Measurements from ENCODE around the gene BCAS1.

BCAS1 gene

DNA sequence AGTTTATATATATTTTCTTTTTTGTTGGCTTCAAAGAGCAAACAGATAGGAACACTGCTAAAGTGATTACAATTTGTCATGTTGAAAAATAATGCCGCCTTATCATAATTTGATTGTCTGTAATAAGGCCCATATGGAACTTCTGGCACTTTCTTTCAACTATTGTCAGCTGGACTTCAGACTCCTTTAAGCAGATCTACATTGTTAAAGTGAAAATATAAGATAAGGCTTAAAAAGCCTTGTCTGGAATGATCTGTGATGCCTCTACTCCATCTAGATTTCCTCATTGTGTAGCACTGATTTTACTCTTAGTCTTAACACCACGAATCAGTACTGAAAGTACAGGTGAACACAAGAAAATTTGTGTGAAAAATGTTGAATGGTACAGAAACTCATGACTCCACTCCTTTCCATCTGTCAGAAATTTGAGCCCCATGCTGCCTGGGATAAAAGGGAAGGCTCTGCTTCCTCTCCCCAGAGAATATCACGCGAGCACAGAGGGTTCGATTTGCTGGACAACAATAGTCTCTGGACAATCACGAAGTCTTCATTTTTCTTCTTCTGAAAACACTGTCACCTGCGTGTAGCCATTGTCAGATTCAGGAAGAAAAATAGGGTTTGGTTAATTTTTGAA, 56.0 kb downstream of the BCAS1 start:
- no peaks in the 10 kb centered on the region for H3K9me3 ChIP-seq (ENCODE audit: control insufficient read depth, insufficient read depth, low read depth, low read length)
- POLR2A ChIA-PET: no interaction called here
- H3K27ac ChIP-seq (ENCODE audit: extremely low read depth, low read depth, low read length): no peak overlapping the region
- CTCF ChIA-PET: no interaction called here
- no peak overlapping the region for H3K4me3 ChIP-seq (ENCODE audit: low read depth, low read length)
- H3K36me3 ChIP-seq (ENCODE audit: control insufficient read depth in 2 of 2, insufficient read depth in 1 of 2, low read length in 2 of 2): no peaks in the 10 kb centered on the region
- no peaks in the 10 kb centered on the region for H3K4me1 ChIP-seq (ENCODE audit: control insufficient read depth, insufficient read depth, low read length)
- no peak for TF ChIP-seq TRIM28 (IDR thresholded peaks at IDR 0.05; ENCODE audit: borderline replicate concordance, low read length)
- TF ChIP-seq, protein P1, sequence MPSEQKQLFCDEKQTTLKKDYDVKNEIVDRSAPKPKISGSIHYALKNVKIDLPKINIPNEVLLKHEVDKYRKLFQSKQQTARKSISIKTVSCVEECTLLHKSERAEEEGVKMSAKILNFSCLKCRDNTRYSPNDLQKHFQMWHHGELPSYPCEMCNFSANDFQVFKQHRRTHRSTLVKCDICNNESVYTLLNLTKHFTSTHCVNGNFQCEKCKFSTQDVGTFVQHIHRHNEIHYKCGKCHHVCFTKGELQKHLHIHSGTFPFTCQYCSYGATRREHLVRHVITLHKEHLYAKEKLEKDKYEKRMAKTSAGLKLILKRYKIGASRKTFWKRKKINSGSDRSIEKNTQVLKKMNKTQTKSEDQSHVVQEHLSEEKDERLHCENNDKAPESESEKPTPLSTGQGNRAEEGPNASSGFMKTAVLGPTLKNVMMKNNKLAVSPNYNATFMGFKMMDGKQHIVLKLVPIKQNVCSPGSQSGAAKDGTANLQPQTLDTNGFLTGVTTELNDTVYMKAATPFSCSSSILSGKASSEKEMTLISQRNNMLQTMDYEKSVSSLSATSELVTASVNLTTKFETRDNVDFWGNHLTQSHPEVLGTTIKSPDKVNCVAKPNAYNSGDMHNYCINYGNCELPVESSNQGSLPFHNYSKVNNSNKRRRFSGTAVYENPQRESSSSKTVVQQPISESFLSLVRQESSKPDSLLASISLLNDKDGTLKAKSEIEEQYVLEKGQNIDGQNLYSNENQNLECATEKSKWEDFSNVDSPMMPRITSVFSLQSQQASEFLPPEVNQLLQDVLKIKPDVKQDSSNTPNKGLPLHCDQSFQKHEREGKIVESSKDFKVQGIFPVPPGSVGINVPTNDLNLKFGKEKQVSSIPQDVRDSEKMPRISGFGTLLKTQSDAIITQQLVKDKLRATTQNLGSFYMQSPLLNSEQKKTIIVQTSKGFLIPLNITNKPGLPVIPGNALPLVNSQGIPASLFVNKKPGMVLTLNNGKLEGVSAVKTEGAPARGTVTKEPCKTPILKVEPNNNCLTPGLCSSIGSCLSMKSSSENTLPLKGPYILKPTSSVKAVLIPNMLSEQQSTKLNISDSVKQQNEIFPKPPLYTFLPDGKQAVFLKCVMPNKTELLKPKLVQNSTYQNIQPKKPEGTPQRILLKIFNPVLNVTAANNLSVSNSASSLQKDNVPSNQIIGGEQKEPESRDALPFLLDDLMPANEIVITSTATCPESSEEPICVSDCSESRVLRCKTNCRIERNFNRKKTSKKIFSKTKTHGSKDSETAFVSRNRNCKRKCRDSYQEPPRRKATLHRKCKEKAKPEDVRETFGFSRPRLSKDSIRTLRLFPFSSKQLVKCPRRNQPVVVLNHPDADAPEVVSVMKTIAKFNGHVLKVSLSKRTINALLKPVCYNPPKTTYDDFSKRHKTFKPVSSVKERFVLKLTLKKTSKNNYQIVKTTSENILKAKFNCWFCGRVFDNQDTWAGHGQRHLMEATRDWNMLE (tag by site-specific recombination; conservative IDR thresholded peaks at IDR 0.05; ENCODE audit: low read depth): no peak
- TF ChIP-seq, protein P2, sequence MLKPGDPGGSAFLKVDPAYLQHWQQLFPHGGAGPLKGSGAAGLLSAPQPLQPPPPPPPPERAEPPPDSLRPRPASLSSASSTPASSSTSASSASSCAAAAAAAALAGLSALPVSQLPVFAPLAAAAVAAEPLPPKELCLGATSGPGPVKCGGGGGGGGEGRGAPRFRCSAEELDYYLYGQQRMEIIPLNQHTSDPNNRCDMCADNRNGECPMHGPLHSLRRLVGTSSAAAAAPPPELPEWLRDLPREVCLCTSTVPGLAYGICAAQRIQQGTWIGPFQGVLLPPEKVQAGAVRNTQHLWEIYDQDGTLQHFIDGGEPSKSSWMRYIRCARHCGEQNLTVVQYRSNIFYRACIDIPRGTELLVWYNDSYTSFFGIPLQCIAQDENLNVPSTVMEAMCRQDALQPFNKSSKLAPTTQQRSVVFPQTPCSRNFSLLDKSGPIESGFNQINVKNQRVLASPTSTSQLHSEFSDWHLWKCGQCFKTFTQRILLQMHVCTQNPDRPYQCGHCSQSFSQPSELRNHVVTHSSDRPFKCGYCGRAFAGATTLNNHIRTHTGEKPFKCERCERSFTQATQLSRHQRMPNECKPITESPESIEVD (tag by site-specific recombination; IDR thresholded peaks at IDR 0.05): no peak
- TF ChIP-seq ZNF785 (tag by site-specific recombination; IDR thresholded peaks at IDR 0.05): no peak
- TF ChIP-seq SCRT1 (tag by site-specific recombination; IDR thresholded peaks at IDR 0.05; ENCODE audit: borderline replicate concordance): no peak
- no peak for TF ChIP-seq ZNF626 (tag by site-specific recombination; IDR thresholded peaks at IDR 0.05)
- TF ChIP-seq ZNF112 (tag by site-specific recombination; IDR thresholded peaks at IDR 0.05): no peak
- TF ChIP-seq ZNF121 (tag by site-specific recombination; IDR thresholded peaks at IDR 0.05): no peak
- TF ChIP-seq, protein P3, sequence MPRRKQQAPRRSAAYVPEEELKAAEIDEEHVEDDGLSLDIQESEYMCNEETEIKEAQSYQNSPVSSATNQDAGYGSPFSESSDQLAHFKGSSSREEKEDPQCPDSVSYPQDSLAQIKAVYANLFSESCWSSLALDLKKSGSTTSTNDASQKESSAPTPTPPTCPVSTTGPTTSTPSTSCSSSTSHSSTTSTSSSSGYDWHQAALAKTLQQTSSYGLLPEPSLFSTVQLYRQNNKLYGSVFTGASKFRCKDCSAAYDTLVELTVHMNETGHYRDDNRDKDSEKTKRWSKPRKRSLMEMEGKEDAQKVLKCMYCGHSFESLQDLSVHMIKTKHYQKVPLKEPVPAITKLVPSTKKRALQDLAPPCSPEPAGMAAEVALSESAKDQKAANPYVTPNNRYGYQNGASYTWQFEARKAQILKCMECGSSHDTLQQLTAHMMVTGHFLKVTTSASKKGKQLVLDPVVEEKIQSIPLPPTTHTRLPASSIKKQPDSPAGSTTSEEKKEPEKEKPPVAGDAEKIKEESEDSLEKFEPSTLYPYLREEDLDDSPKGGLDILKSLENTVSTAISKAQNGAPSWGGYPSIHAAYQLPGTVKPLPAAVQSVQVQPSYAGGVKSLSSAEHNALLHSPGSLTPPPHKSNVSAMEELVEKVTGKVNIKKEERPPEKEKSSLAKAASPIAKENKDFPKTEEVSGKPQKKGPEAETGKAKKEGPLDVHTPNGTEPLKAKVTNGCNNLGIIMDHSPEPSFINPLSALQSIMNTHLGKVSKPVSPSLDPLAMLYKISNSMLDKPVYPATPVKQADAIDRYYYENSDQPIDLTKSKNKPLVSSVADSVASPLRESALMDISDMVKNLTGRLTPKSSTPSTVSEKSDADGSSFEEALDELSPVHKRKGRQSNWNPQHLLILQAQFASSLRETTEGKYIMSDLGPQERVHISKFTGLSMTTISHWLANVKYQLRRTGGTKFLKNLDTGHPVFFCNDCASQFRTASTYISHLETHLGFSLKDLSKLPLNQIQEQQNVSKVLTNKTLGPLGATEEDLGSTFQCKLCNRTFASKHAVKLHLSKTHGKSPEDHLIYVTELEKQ (tag by site-specific recombination; IDR thresholded peaks at IDR 0.05; ENCODE audit: borderline replicate concordance): no peak
- TF ChIP-seq ZFP41 (tag by site-specific recombination; IDR thresholded peaks at IDR 0.05; ENCODE audit: borderline replicate concordance): no peak
- TF ChIP-seq ZNF629 (tag by site-specific recombination; IDR thresholded peaks at IDR 0.05): no peak
- TF ChIP-seq, protein P4, sequence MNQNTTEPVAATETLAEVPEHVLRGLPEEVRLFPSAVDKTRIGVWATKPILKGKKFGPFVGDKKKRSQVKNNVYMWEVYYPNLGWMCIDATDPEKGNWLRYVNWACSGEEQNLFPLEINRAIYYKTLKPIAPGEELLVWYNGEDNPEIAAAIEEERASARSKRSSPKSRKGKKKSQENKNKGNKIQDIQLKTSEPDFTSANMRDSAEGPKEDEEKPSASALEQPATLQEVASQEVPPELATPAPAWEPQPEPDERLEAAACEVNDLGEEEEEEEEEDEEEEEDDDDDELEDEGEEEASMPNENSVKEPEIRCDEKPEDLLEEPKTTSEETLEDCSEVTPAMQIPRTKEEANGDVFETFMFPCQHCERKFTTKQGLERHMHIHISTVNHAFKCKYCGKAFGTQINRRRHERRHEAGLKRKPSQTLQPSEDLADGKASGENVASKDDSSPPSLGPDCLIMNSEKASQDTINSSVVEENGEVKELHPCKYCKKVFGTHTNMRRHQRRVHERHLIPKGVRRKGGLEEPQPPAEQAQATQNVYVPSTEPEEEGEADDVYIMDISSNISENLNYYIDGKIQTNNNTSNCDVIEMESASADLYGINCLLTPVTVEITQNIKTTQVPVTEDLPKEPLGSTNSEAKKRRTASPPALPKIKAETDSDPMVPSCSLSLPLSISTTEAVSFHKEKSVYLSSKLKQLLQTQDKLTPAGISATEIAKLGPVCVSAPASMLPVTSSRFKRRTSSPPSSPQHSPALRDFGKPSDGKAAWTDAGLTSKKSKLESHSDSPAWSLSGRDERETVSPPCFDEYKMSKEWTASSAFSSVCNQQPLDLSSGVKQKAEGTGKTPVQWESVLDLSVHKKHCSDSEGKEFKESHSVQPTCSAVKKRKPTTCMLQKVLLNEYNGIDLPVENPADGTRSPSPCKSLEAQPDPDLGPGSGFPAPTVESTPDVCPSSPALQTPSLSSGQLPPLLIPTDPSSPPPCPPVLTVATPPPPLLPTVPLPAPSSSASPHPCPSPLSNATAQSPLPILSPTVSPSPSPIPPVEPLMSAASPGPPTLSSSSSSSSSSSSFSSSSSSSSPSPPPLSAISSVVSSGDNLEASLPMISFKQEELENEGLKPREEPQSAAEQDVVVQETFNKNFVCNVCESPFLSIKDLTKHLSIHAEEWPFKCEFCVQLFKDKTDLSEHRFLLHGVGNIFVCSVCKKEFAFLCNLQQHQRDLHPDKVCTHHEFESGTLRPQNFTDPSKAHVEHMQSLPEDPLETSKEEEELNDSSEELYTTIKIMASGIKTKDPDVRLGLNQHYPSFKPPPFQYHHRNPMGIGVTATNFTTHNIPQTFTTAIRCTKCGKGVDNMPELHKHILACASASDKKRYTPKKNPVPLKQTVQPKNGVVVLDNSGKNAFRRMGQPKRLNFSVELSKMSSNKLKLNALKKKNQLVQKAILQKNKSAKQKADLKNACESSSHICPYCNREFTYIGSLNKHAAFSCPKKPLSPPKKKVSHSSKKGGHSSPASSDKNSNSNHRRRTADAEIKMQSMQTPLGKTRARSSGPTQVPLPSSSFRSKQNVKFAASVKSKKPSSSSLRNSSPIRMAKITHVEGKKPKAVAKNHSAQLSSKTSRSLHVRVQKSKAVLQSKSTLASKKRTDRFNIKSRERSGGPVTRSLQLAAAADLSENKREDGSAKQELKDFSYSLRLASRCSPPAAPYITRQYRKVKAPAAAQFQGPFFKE (tag by site-specific recombination; IDR thresholded peaks at IDR 0.05; ENCODE audit: borderline replicate concordance): no peak
- TF ChIP-seq KLF10 (tag by site-specific recombination; IDR thresholded peaks at IDR 0.05): no peak
- no peak for TF ChIP-seq HOXD13 (CRISPR knock-in tag; IDR thresholded peaks at IDR 0.05; ENCODE audit: borderline replicate concordance)
- no peak for TF ChIP-seq ZNF214 (tag by site-specific recombination; IDR thresholded peaks at IDR 0.05; ENCODE audit: borderline replicate concordance)
- TF ChIP-seq ZBTB7A (tag by site-specific recombination; IDR thresholded peaks at IDR 0.05; ENCODE audit: low read depth): no peak
- no peak for TF ChIP-seq KLF9 (tag by site-specific recombination; IDR thresholded peaks at IDR 0.05; ENCODE audit: low read depth)
- TF ChIP-seq ZNF670 (tag by site-specific recombination; IDR thresholded peaks at IDR 0.05; ENCODE audit: low read depth): no peak
- TF ChIP-seq ZNF76 (tag by site-specific recombination; IDR thresholded peaks at IDR 0.05; ENCODE audit: borderline replicate concordance, low read depth): no peak

Data from HEK293 (cell line).